Activated CD8-positive, alpha-beta T cell treated with anti-CD3 and anti-CD28 coated beads for 36 hours (primary cell): Measurements from ENCODE around the gene ZNF283. TPM values are rescaled to one million over a fixed set of nuclear protein-coding genes. Genes with fewer than 3 reads are reported as not detected.
"Not testable (repeated sequence)": the region's sequence is repeated elsewhere in the genome, so short reads cannot be mapped to it uniquely, and the experiment has no call there.

Source experiments
- ATAC-seq: fragments of 200-7000 bp; cut with Tn5 transposase; one replicate; pipeline ENCODE4 v1.10.0; 2021; ENCODE audit warnings: mild to moderate bottlenecking, moderate library complexity
- CTCF ChIA-PET: fragments of 350-600 bp; sonication (Branson Sonifier 250); formaldehyde crosslinking; loops from one replicate; lab custom pipeline; 2021; ENCODE audit warnings: antibody characterized with exemption; lab: Charles Lee
- POLR2A ChIA-PET: fragments of 350-600 bp; sonication (Branson Sonifier 250); formaldehyde crosslinking; loops from one replicate; lab custom pipeline; 2021; ENCODE audit warnings: antibody characterized with exemption; lab: Charles Lee
- DNase-seq: peaks from one replicate; pipeline ENCODE4 v3.0.0-alpha.2; 2020
- H3K27ac Mint-ChIP-seq: one replicate; pipeline ENCODE4 v1.8.0; 2021; ENCODE audit warnings: mild to moderate bottlenecking, mixed read lengths
- H3K27me3 Mint-ChIP-seq: one replicate; pipeline ENCODE4 v1.8.0; 2021; ENCODE audit warnings: mixed read lengths
- H3K36me3 Mint-ChIP-seq: one replicate; pipeline ENCODE4 v1.8.0; 2021; ENCODE audit warnings: low read depth, mixed read lengths
- H3K4me1 Mint-ChIP-seq: one replicate; pipeline ENCODE4 v1.8.0; 2021; ENCODE audit warnings: low read depth, mixed read lengths
- H3K4me3 Mint-ChIP-seq: one replicate; pipeline ENCODE4 v1.8.0; 2021; ENCODE audit warnings: mild to moderate bottlenecking, moderate library complexity, mixed read lengths
- H3K9me3 Mint-ChIP-seq: one replicate; pipeline ENCODE4 v1.8.0; 2021; ENCODE audit warnings: mixed read lengths
- CTCF ChIP-seq: fragments of 200-600 bp; IDR thresholded peaks from one replicate; pipeline ENCODE4 v1.8.0; 2022; ENCODE audit warnings: antibody characterized with exemption, mild to moderate bottlenecking
- intact Hi-C: fragments of 100-400 bp; cut with micrococcal nuclease; formaldehyde crosslinking; loops from one replicate; pipeline ENCODE4 v1.10.0; 2022
- total RNA-seq, 2 experiments: library from RNA; stranded (reverse); gene quantifications; one replicate each; pipeline ENCODE4 v1.2.3, GENCODE V29; 2021

Gene ZNF283
- total RNA-seq, 2 experiments from 2014 or later = 6.6 to 7.2 TPM

- no peaks in the 10 kb centered on the region for H3K27me3 Mint-ChIP-seq
- H3K4me1 Mint-ChIP-seq = no peaks in the 10 kb centered on the region
- ATAC-seq (no peak), DNase-seq (no peak)
- CTCF ChIA-PET = no interaction called here
- no peak overlapping the region for H3K4me3 Mint-ChIP-seq
- intact Hi-C loops = no loop called here
- peaks cover 64% of the 10 kb centered on the region for H3K36me3 Mint-ChIP-seq
- H3K9me3 Mint-ChIP-seq = peaks cover 62% of the 10 kb centered on the region
- no peak for TF ChIP-seq CTCF
- POLR2A ChIA-PET = no interaction called here
- no peak overlapping the region for H3K27ac Mint-ChIP-seq
Measured at GRCh38 chr19:43847884-43848283, 20.8 kb downstream of the ZNF283 start.

GRCh38 chr19:43848821-43849220 lies 21.7 kb downstream of the ZNF283 start:
- Mint-ChIP-seq H3K27ac (no peak overlapping the region), H3K9me3 (peaks cover 60% of the 10 kb centered on the region), H3K4me1 (no peaks in the 10 kb centered on the region), H3K4me3 (no peak overlapping the region), H3K27me3 (no peaks in the 10 kb centered on the region), H3K36me3 (peaks cover 58% of the 10 kb centered on the region)
- intact Hi-C loops = no loop called here
- TF ChIP-seq CTCF = no peak
- DNase-seq = no peak
- ATAC-seq = no peak
- POLR2A ChIA-PET = no interaction called here
- CTCF ChIA-PET = no interaction called here

GRCh38 chr19:43858174-43858573 lies 31.1 kb downstream of the ZNF283 start:
- H3K27ac Mint-ChIP-seq = no peak overlapping the region
- DNase-seq (no peak), ATAC-seq (no peak)
- no peaks in the 10 kb centered on the region for H3K27me3 Mint-ChIP-seq
- POLR2A ChIA-PET = no interaction called here
- no peak overlapping the region for H3K4me3 Mint-ChIP-seq
- CTCF ChIA-PET = no interaction called here
- no peak for TF ChIP-seq CTCF
- H3K4me1 Mint-ChIP-seq = no peaks in the 10 kb centered on the region
- peaks cover 16% of the 10 kb centered on the region for H3K36me3 Mint-ChIP-seq
- peaks cover 61% of the 10 kb centered on the region for H3K9me3 Mint-ChIP-seq
- intact Hi-C loops = no loop called here

GRCh38 chr19:43866923-43867322 lies 39.8 kb downstream of the ZNF283 start:
- H3K4me1 Mint-ChIP-seq, intact Hi-C loops, POLR2A ChIA-PET, CTCF ChIA-PET, ATAC-seq, H3K4me3 Mint-ChIP-seq, H3K27ac Mint-ChIP-seq, DNase-seq, H3K27me3 Mint-ChIP-seq: not testable (repeated sequence)
- Mint-ChIP-seq H3K36me3 (peaks cover 11% of the 10 kb centered on the region), H3K9me3 (peaks cover 39% of the 10 kb centered on the region)

- intact Hi-C loops = no loop called here
- Mint-ChIP-seq H3K36me3 (peaks cover 36% of the 10 kb centered on the region), H3K4me3 (no peak overlapping the region), H3K9me3 (peaks cover 53% of the 10 kb centered on the region), H3K4me1 (no peaks in the 10 kb centered on the region), H3K27me3 (no peaks in the 10 kb centered on the region), H3K27ac (no peak overlapping the region)
- CTCF ChIA-PET = no interaction called here
- no peak for DNase-seq
- POLR2A ChIA-PET = no interaction called here
- no peak for TF ChIP-seq CTCF
- no peak for ATAC-seq
Measured at GRCh38 chr19:43872547-43873336, 45.6 kb downstream of the ZNF283 start.
